Activated CD4-positive, alpha-beta T cell treated with anti-CD3 and anti-CD28 coated beads, Interleukin-2, amount 10 ng/mL, durations not matched to agents 7 days and 5 days (primary cell): ENCODE measurements around the gene PLCH2. TPM values are rescaled to one million over a fixed set of nuclear protein-coding genes. Genes with fewer than 3 reads are reported as not detected.
A peak's percentile ranks its signal among the peaks of the same experiment; 100 is the strongest.

Experiments
- CTCF ChIA-PET: fragments of 350-600 bp; sonication (Branson Sonifier 250); formaldehyde crosslinking; loops from one replicate; lab custom pipeline; 2021; ENCODE audit warnings: antibody characterized with exemption; lab: Charles Lee
- POLR2A ChIA-PET: fragments of 350-600 bp; sonication (Branson Sonifier 250); formaldehyde crosslinking; loops from one replicate; lab custom pipeline; 2021; ENCODE audit warnings: antibody characterized with exemption; lab: Charles Lee
- DNase-seq: peaks from one replicate; pipeline ENCODE4 v3.0.0-alpha.2; 2020
- H3K27ac Mint-ChIP-seq: one replicate; pipeline ENCODE4 v1.8.0; 2021; ENCODE audit warnings: mild to moderate bottlenecking, moderate library complexity, mixed read lengths
- H3K27me3 Mint-ChIP-seq: one replicate; pipeline ENCODE4 v1.8.0; 2021; ENCODE audit warnings: mixed read lengths
- H3K36me3 Mint-ChIP-seq: one replicate; pipeline ENCODE4 v1.8.0; 2021; ENCODE audit warnings: low read depth, mixed read lengths
- H3K4me1 Mint-ChIP-seq: one replicate; pipeline ENCODE4 v1.8.0; 2021; ENCODE audit warnings: mixed read lengths
- H3K4me3 Mint-ChIP-seq: one replicate; pipeline ENCODE4 v1.8.0; 2021; ENCODE audit warnings: mild to moderate bottlenecking, moderate library complexity, mixed read lengths
- H3K9me3 Mint-ChIP-seq: one replicate; pipeline ENCODE4 v1.8.0; 2021; ENCODE audit warnings: mixed read lengths
- total RNA-seq, 2 experiments: library from RNA; stranded (reverse); gene quantifications; one replicate each; pipeline ENCODE4 v1.2.3, GENCODE V29; 2021

Gene PLCH2
- total RNA-seq, 2 experiments from 2014 or later: 16.7 to 21.1 TPM

DNA sequence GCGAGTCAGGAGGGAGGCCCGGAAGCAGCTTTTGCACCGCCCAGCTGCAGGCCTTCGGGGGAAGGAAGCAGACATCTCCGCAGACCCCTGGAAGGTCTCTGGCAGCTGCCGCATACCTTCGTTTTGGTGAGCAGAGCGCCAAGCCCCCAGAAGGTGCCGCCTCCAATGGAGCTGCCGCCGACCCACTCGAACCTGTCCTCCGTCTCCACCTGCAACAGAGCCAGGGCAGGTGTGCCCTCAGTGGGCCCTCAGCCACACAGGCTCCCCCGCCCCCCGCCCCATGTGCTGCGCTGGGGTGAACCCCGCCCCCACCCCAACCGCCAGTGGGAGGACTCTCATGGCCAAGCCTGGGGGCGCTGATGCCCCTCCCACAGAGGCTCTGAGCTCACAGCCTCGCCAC is 44.1 kb downstream of the PLCH2 start:
- Mint-ChIP-seq H3K36me3 (peaks cover 40% of the 10 kb centered on the region), H3K9me3 (no peaks in the 10 kb centered on the region), H3K4me1 (peaks cover 33% of the 10 kb centered on the region), H3K27ac (no peak overlapping the region), H3K4me3 (no peak overlapping the region), H3K27me3 (no peaks in the 10 kb centered on the region)
- POLR2A ChIA-PET: no interaction called here
- no peak for DNase-seq
- CTCF ChIA-PET: interaction anchor here (1.0 kb wide), 1 partner anchor 58 kb away, joined by 3 read pairs; no protein-coding TSS in a partner anchor

GRCh38 chr1:2520806-2521205 is 44.7 kb downstream of the PLCH2 start:
- Mint-ChIP-seq H3K27me3 (no peaks in the 10 kb centered on the region), H3K9me3 (no peaks in the 10 kb centered on the region), H3K36me3 (peaks cover 41% of the 10 kb centered on the region), H3K4me1 (peaks cover 34% of the 10 kb centered on the region), H3K4me3 (no peak overlapping the region), H3K27ac (no peak overlapping the region)
- POLR2A ChIA-PET: no interaction called here
- no peak for DNase-seq
- CTCF ChIA-PET: interaction anchor here (1.0 kb wide), 1 partner anchor 58 kb away, joined by 3 read pairs; no protein-coding TSS in a partner anchor

DNA sequence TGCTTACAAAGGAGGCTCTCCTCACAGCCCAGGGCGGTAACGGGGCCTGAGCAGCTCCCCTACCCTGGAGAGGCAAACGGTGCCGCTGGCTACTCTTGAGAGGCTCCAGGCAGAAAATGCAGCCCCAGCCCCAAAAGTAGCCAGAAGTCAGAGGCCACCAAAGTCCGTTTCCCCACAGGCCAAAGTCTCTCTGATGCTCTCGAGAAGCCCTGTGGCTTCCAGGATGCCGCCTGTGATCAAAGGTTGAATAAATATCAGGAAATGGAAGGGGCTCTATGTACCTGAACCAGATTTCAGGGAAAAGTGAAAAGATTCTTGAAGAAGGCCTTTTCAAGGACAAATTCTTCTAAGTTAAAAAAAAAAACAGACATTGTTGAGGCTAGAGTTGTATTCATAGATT is 46.1 kb downstream of the PLCH2 start:
- Mint-ChIP-seq H3K27me3 (peaks cover 3% of the 10 kb centered on the region), H3K4me1 (peaks cover 40% of the 10 kb centered on the region), H3K9me3 (no peaks in the 10 kb centered on the region), H3K27ac (peak overlapping the region; percentile 22), H3K36me3 (peaks cover 36% of the 10 kb centered on the region), H3K4me3 (no peak overlapping the region)
- POLR2A ChIA-PET: interaction anchor here (0.6 kb wide), 1 partner anchor 389 kb away, joined by 3 read pairs; no protein-coding TSS in a partner anchor
- no peak for DNase-seq
- CTCF ChIA-PET: interaction anchor here (1.4 kb wide), 1 partner anchor 23 kb away, joined by 3 read pairs; no protein-coding TSS in a partner anchor

DNA sequence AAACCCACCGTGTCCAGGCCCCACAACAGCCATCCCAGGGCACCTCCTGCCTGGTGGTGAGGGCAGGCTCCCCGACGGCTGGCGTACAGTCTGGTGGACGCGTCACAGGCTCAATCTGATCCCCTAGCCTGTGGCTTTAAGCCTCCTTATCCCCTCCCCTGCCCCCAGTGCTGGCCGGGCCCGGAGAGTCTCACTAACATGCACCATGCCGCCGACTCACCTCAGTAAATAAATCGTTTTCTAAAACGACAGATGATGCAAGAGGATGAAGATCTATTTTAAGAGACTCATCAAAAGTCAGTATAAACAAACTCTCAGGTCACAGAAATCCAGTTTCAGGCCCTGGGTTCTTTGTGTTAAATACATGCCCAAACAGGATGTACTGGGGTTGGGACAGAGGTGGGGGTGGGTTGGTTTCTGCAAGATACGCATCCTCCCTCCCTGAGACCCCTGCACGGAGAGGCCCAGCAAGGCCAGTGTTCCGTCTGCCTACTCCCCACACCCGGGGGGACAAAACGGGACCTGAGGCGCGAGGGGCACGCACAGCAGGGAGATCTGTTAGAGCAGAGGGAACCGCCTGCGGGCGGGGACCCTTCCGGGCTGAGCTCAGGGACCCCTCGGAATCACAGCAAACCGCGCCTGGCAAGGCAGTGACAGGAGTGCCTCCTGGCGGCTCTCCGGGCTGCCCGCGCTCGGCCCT is 47.3 kb downstream of the PLCH2 start:
- ChIA-PET POLR2A (no interaction called here), CTCF (interaction anchor here (0.9 to 1.7 kb wide), 4 partner anchors 11 to 109 kb away, joined by 3 to 9 read pairs (median 3); no protein-coding TSS in a partner anchor)
- Mint-ChIP-seq H3K4me3 (peak overlapping the region; percentile 86), H3K4me1 (peaks cover 44% of the 10 kb centered on the region), H3K9me3 (no peaks in the 10 kb centered on the region), H3K36me3 (peaks cover 36% of the 10 kb centered on the region), H3K27ac (peak overlapping the region; percentile 95), H3K27me3 (peaks cover 3% of the 10 kb centered on the region)
- DNase-seq: peak; percentile 53

- DNase-seq: peak; percentile 77
- Mint-ChIP-seq H3K4me3 (peak overlapping the region; percentile 86), H3K27me3 (peaks cover 9% of the 10 kb centered on the region), H3K4me1 (peaks cover 49% of the 10 kb centered on the region), H3K27ac (peak overlapping the region; percentile 95), H3K9me3 (no peaks in the 10 kb centered on the region), H3K36me3 (peaks cover 30% of the 10 kb centered on the region)
- POLR2A ChIA-PET: no interaction called here
- CTCF ChIA-PET: interaction anchor here (0.8 to 1.7 kb wide), 9 partner anchors 9 to 594 kb away, joined by 3 to 9 read pairs (median 3); no protein-coding TSS in a partner anchor
These were observed 48.0 kb downstream of the PLCH2 start for GRCh38 chr1:2523891-2524609.

DNA sequence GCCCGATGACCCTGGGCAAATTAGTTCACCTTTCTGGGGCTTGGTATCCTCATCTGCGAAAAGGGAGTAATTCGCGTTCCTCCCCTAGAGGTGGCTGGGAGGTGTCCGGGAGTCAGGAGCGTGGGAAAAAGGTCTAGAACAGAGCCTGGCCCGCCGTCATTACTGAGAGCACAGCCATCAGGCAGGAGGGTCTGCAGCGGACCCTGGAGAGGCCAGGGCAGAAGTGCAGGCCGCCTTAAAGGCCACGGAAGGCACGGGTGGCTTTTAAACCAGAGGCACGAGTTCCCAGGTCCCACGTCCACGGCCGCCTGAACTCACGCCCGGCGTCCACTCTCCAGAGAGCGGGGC is 49.5 kb downstream of the PLCH2 start:
- no peaks in the 10 kb centered on the region for H3K9me3 Mint-ChIP-seq
- ChIA-PET POLR2A (interaction anchor here (1.2 kb wide), 1 partner anchor 20 kb away, joined by 3 read pairs; no protein-coding TSS in a partner anchor), CTCF (interaction anchor here (0.8 to 2.8 kb wide), 4 partner anchors 14 to 331 kb away, joined by 3 to 9 read pairs (median 6); partner anchors contain the start of gene FAAP20)
- peaks cover 11% of the 10 kb centered on the region for H3K27me3 Mint-ChIP-seq
- H3K4me3 Mint-ChIP-seq: peak overlapping the region; percentile 86
- H3K27ac Mint-ChIP-seq: peak overlapping the region; percentile 95
- H3K4me1 Mint-ChIP-seq: peaks cover 51% of the 10 kb centered on the region
- no peak for DNase-seq
- peaks cover 27% of the 10 kb centered on the region for H3K36me3 Mint-ChIP-seq

- ChIA-PET CTCF (interaction anchor here (0.8 to 2.8 kb wide), 5 partner anchors 13 to 331 kb away, joined by 3 to 9 read pairs (median 4); partner anchors contain the start of gene FAAP20), POLR2A (interaction anchor here (1.2 kb wide), 1 partner anchor 20 kb away, joined by 3 read pairs; no protein-coding TSS in a partner anchor)
- DNase-seq: peak; percentile 92
- H3K9me3 Mint-ChIP-seq: no peaks in the 10 kb centered on the region
- peaks cover 53% of the 10 kb centered on the region for H3K4me1 Mint-ChIP-seq
- peaks cover 20% of the 10 kb centered on the region for H3K36me3 Mint-ChIP-seq
- peak within 1 kb of the TSS; percentile 95 for H3K27ac Mint-ChIP-seq
- peak within 1 kb of the TSS; percentile 86 for H3K4me3 Mint-ChIP-seq
- peaks cover 17% of the 10 kb centered on the region for H3K27me3 Mint-ChIP-seq
These were observed 50.1 kb downstream of the PLCH2 start, which contains the start of gene PANK4 for GRCh38 chr1:2525920-2526823. TSS of gene PANK4 (minus strand) at chr1:2526596. CDS start at chr1:2526587, 9 bp downstream.

DNA sequence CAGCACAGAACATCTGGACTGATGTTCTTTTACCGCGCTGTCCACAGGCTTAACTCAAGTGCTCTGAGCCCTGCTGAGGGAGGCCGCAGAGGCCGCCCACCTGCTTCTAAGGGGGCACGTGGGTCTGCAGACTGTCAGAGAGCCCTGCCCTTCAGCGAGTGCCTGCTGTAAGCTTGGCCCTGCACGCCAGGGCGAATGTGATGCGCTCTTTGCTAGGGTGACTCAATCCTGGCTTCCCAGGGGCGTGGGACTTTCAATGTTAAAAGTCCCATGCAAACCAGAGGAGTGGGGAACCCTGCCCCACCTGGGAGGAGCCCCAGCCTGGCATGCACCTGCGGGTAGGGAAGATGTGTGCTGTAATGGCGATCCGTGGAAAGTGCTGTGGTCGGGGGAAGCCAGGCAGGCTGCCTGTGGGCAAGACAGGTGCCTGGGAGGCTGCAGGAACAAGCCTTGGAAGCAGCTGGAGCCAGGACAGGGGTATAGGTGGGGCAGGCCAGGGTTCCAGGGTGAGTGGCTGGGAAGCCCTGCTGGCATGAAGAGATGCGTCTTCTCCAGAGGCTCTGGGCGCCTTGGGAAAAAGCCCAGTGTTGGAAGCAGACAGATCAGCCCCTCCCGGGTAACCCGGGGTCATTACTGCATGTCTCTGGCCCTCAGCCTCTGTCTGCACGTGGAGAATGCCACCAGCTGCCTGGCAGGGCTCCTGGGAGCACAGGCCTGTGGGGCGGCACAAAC is 50.9 kb downstream of the PLCH2 start:
- H3K9me3 Mint-ChIP-seq: no peaks in the 10 kb centered on the region
- peaks cover 50% of the 10 kb centered on the region for H3K4me1 Mint-ChIP-seq
- ChIA-PET POLR2A (no interaction called here), CTCF (interaction anchor here (0.9 to 2.8 kb wide), 5 partner anchors 13 to 59 kb away, joined by 3 to 9 read pairs (median 4); no protein-coding TSS in a partner anchor)
- H3K27ac Mint-ChIP-seq: peak overlapping the region; percentile 31
- no peak for DNase-seq
- H3K36me3 Mint-ChIP-seq: peaks cover 17% of the 10 kb centered on the region
- peaks cover 20% of the 10 kb centered on the region for H3K27me3 Mint-ChIP-seq
- H3K4me3 Mint-ChIP-seq: no peak overlapping the region

DNA sequence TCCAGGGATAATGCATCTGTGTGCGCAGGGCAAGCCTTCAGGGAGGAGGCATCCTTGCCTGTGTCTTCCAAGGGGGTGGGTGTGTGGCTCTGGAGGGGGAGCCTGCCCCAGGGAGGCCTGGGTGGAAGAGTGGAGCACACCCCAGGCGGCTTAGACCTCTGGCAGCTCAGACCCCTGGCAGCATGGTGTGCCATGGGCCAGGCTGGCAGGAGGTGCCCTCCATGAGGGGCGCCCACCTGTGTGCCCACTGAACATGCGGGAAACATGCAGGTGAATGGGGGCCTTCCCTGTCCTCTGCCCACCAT is 51.4 kb downstream of the PLCH2 start:
- H3K27ac Mint-ChIP-seq: no peak overlapping the region
- H3K4me1 Mint-ChIP-seq: peaks cover 46% of the 10 kb centered on the region
- no peak overlapping the region for H3K4me3 Mint-ChIP-seq
- ChIA-PET CTCF (interaction anchor here (0.9 to 2.8 kb wide), 2 partner anchors 12 to 14 kb away, joined by 3 to 9 read pairs; no protein-coding TSS in a partner anchor), POLR2A (no interaction called here)
- no peaks in the 10 kb centered on the region for H3K9me3 Mint-ChIP-seq
- H3K27me3 Mint-ChIP-seq: peaks cover 20% of the 10 kb centered on the region
- H3K36me3 Mint-ChIP-seq: peaks cover 17% of the 10 kb centered on the region
- DNase-seq: no peak

GRCh38 chr1:2528016-2528415 is 51.9 kb downstream of the PLCH2 start:
- no peak overlapping the region for H3K27ac Mint-ChIP-seq
- peaks cover 21% of the 10 kb centered on the region for H3K27me3 Mint-ChIP-seq
- POLR2A ChIA-PET: no interaction called here
- H3K4me1 Mint-ChIP-seq: peaks cover 41% of the 10 kb centered on the region
- no peak for DNase-seq
- CTCF ChIA-PET: interaction anchor here (0.5 to 2.8 kb wide), 3 partner anchors 9 to 242 kb away, joined by 3 to 9 read pairs (median 4); no protein-coding TSS in a partner anchor
- H3K9me3 Mint-ChIP-seq: no peaks in the 10 kb centered on the region
- peaks cover 17% of the 10 kb centered on the region for H3K36me3 Mint-ChIP-seq
- no peak overlapping the region for H3K4me3 Mint-ChIP-seq

GRCh38 chr1:2528611-2528965 is 52.5 kb downstream of the PLCH2 start:
- DNase-seq: no peak
- ChIA-PET POLR2A (no interaction called here), CTCF (interaction anchor here (1.0 to 1.4 kb wide), 2 partner anchors 10 to 11 kb away, joined by 3 read pairs; no protein-coding TSS in a partner anchor)
- H3K27me3 Mint-ChIP-seq: peaks cover 26% of the 10 kb centered on the region
- H3K27ac Mint-ChIP-seq: no peak overlapping the region
- H3K36me3 Mint-ChIP-seq: peaks cover 14% of the 10 kb centered on the region
- no peak overlapping the region for H3K4me3 Mint-ChIP-seq
- peaks cover 36% of the 10 kb centered on the region for H3K4me1 Mint-ChIP-seq
- H3K9me3 Mint-ChIP-seq: no peaks in the 10 kb centered on the region
